Endometrial microvascular endothelial cells (primary cell): ENCODE data around the gene TNFRSF25. TPM values are rescaled to one million over a fixed set of nuclear protein-coding genes. Genes with fewer than 3 reads are reported as not detected.

Source experiments
- total RNA-seq: library from RNA; depleted of rRNA; stranded (reverse); fragments of >200 nt; gene quantifications from one replicate; pipeline ENCODE4 v1.2.3, GENCODE V29; 2015; ENCODE audit errors: inconsistent ontology term

TNFRSF25 gene
- total RNA-seq, 1 donor from 2014 or later: 5.9 TPM

Other genes starting within 250 kb of the TNFRSF25 start
- gene ICMT, start 230.2 kb downstream of the TNFRSF25 start, total RNA-seq: 140 TPM
- not detected for gene HES3, start 222.0 kb downstream of the TNFRSF25 start, total RNA-seq
- gene GPR153, start 205.1 kb downstream of the TNFRSF25 start, total RNA-seq: 2.2 TPM
- 101 TPM for gene ACOT7, start 72.4 kb downstream of the TNFRSF25 start, total RNA-seq
- gene HES2, start 46.3 kb downstream of the TNFRSF25 start, total RNA-seq: 31.5 TPM
- gene ESPN, start 41.4 kb downstream of the TNFRSF25 start, total RNA-seq: 0.46 TPM
- gene PLEKHG5, start 25.5 kb upstream of the TNFRSF25 start, total RNA-seq: 27.6 TPM
- gene NOL9, start 88.3 kb upstream of the TNFRSF25 start, total RNA-seq: 44.9 TPM
- not detected for gene TAS1R1, start 89.1 kb upstream of the TNFRSF25 start, total RNA-seq
- gene ZBTB48, start 113.8 kb upstream of the TNFRSF25 start, total RNA-seq: 9.1 TPM
- 47.0 TPM for gene KLHL21, start 136.7 kb upstream of the TNFRSF25 start, total RNA-seq
- 6.9 TPM for gene PHF13, start 147.6 kb upstream of the TNFRSF25 start, total RNA-seq
- 30.4 TPM for gene THAP3, start 158.7 kb upstream of the TNFRSF25 start, total RNA-seq
- gene DNAJC11, start 235.6 kb upstream of the TNFRSF25 start, total RNA-seq: 38.1 TPM